NCI-H1048 (cell line): ENCODE data around the gene CCDC110.

Source experiments
- DNase-seq: peaks from one replicate; lab custom pipeline; 2025; lab: John Stamatoyannopoulos, UW

The CCDC110 gene

DNA sequence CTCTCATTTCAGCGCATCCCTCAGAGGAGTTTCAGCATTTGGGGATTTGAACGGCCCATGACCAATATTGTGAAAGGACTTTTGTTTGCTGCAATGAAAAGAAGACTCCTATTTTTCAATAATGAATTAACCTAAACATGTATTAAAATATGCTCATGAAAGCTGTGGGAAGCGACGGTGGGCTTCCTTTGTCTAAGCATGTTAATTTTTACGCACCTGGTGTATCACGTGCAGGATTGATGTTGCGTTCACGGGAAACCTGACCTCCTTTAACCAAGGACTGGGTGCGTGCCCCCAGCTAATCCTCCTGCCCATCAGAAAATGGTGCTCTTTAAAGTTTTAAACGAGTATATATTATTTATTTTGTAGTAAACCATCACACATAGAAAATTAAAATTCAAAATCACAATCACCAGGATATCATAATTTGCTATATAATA is 590 bp upstream of the CCDC110 start:
- no peak for DNase-seq

DNA sequence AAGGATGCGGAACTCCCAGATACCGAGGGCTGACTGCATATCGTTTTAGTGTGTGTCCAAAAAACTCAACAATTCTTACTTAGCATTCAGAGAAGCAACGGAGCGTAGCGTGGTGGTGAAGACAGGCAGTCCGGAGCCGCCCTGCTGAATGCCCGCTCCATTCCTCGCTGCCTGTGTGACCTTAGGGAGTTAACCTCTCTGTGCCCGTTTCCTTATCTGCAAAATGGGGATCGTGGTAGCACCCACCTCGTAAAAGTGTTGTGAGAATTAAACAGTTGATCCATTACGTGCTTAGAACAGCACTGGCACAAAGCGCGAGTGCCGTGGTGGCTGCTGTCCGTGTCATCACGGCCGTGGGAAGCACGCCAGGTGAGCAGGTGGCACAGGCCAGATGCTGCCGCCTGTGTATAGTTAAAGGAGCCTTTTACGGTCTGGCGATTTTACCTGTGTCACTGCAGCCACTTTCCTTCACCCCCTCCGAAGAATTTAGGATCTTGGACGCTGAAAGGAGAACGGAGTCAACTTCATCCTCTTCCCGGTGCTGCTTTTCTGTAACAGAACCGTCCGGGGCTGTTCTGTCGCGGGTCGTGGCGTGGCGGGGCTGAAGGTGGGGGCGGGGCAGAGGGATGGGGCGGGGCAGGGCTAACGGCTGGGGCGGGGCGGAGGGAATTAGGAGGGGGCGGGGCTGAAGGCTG is 885 bp downstream of the CCDC110 start:
- no peak for DNase-seq

GRCh38 chr4:185469580-185470154 is 1.9 kb downstream of the CCDC110 start:
- no peak for DNase-seq

GRCh38 chr4:185468999-185469398 is 2.5 kb downstream of the CCDC110 start:
- DNase-seq: peak; percentile 27

GRCh38 chr4:185467991-185468390 is 3.5 kb downstream of the CCDC110 start:
- DNase-seq: no peak

DNA sequence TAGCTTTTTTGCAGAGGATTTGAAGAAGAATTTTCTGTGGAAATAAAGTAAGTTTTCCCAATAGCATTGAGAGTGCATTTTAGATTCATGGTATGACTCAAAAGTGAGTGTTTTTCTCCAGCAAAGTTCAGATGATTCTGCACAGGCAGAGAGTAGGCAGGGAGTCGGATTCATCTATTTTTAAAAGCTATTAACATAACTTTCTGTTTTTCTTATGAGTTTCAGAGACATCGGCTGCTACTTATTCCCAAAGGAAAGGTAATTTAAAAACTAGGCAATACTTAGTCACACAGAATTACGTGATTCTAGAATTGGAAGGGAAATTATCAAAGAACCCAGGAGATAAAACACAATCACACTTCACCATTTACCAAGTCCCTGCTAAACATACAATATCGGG is 4.4 kb downstream of the CCDC110 start:
- DNase-seq: no peak

- DNase-seq: no peak
These were observed 5.8 kb downstream of the CCDC110 start for GRCh38 chr4:185465707-185466106.

DNA sequence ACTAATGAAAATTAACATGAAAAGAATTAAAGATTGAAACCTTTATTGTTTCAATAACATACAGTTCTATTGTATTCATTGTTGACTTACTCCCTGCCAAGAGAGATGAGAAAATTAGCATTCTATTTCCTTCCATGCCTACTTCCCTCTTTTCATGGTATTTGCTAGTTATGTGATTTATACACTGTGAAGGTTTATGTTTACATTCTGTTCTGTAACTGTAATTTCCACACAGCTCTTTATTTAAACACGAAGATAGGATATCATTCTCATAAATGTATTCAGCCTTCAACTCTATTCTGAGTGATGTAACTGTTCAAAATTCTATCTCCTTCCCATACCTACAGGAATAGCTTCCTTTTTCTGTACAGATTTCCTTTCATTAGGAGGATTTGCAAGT is 6.6 kb downstream of the CCDC110 start:
- no peak for DNase-seq

- DNase-seq: no peak
These were observed 7.3 kb downstream of the CCDC110 start for GRCh38 chr4:185464183-185464582.

GRCh38 chr4:185463541-185463940 is 8.0 kb downstream of the CCDC110 start:
- DNase-seq: no peak

GRCh38 chr4:185461565-185461964 is 10.0 kb downstream of the CCDC110 start:
- DNase-seq: no peak

GRCh38 chr4:185457136-185457535 is 14.4 kb downstream of the CCDC110 start:
- DNase-seq: no peak

DNA sequence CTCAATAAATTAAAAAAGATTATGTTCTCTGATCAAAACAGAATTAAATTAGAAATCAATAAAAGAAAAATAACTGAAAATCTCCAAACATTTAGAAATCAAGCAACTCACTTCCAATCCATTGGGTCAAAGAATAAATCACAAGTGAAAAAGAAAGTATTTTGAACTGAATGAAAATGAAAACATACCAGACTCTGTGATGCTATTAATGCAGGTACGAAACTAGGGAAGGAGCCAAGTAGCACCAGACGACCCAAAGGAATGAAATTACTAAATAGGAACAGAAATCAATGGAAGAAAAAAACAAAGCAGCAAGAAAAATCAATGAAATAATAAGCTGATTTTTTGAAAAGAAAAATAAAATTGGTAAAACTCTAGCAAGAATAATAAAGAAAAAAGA is 15.4 kb downstream of the CCDC110 start:
- no peak for DNase-seq

DNA sequence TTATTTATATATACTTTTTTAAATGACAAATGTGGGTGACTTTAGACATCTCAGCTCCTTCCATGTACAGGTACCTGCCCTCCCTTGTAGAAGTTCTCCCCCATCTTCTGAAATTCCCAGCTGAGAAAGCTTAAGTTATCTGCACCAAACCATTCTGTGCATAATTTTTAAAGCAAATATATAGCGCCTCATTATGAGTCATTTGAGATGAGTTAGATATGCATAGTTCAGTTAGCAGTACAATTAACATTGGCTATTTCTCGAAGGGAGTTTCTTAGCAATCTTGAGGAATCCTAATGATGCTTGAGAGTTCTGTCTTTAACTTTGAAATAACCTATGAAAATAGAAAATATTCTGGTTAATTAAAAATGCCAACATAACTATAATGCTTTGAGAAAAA is 26.3 kb downstream of the CCDC110 start:
- no peak for DNase-seq

DNA sequence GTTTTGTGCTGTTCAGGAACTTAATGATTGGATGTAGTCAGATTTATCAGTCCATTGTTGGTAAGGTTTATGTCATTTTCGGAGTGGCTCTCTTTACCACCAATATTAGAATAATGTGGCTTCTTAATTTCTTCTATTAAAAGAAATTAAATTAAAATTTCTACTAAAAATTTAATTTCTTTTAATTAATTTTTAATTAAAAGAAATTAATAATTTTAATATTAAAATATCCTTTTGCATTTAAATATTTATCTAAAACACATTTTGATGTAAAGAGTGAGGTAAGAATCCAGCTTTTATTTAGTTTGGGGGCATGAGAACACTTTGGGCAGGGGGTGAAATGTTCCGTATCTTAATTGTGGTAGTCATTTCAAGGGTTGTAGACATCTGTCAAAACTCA is 30.1 kb downstream of the CCDC110 start:
- DNase-seq: no peak

DNA sequence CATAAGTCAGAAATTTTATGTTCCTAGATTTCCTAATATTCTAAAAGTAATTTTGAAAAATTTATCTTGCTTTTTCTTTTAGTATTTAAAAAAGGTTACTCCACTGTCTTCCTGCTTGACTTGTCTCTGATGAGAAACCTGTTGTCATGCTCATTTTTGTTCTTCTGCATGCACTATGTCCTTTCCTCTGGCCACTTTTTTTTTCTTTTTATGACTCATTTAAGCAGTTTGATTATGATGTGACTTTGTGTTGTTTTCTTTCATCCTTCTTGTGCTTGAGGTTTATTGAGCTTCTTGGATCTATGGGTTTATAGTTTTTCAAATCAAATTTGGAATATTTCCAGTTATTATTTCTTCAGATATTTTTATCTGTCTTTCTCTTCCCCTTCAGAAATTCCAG is 33.7 kb downstream of the CCDC110 start:
- no peak for DNase-seq

- DNase-seq: no peak
These were observed 36.1 kb downstream of the CCDC110 start for GRCh38 chr4:185435466-185435865.

GRCh38 chr4:185429660-185430059 is 41.9 kb downstream of the CCDC110 start:
- DNase-seq: no peak

DNA sequence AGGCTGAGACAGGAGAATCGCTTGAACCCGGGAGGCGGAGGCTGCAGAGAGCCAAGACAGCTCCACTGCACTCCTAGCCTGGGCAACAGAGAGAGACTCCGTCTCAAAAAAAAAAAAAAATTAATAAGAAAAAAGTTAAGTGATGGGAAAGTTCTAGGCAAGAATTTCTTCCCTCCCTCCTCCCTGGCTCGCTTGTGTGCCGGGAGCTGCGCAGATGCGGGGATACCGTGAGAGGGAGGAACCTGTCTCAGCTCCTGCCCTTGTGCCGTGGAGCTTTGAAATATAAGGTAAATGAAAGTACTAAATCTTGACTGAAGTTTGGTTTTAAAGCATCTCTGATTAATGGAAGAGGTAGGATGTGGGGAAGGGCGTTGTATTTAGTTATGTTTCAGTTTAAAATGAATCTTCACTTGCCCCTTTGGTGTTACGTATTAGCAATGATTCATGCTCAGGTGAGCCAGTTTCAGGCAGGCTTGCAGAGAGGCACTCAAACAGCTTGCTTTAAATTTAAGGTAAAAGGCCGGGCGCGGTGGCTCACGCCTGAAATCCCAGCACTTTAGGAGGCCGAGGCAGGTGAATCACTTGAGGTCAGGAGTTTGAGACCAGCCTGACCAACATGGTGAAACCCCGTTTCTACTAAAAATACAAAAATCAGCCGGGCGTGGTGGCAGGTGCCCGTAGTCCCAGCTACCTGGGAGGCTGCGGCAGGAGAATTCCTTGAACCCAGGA is 44.4 kb downstream of the CCDC110 start:
- no peak for DNase-seq

DNA sequence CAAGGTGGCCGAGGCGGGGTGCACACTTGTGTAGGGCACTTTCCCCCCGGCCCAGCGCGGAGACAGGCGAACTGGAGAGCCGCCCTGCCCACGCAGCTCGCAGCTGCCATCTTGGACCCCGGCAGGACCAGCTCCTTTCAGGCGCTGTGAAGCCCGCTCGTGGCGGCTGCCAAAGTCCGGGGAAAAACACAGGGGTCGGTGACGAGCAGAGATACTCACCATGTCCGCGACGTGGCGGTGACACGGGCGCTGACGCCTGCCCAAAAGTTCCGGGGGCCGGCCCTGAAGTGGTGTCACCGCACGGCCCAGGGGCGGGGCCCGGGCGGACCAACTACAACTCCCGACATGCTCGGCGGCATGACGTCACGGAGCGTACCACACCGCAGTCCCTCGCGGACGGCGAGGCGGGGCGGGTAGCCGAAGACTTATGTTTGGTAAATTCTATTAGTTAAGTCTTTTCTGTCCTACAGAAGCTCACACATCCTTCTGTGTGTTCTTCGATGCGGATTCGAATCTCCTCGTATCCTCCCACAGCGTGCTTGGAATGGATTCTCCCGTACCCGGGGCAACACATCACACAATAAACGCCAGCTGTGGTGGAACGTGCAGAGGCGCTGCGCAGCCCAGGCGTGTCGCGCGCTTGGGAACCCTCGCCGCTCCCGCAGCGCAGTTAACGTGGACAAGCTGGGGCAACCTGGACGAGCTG is 45.7 kb downstream of the CCDC110 start, which contains the start of gene UFSP2:
TSS of gene UFSP2 (minus strand) at position 318 of the 706 bp plus-strand sequence. CDS start at position 222, 96 bp downstream.
- peak; percentile 61 for DNase-seq

DNA sequence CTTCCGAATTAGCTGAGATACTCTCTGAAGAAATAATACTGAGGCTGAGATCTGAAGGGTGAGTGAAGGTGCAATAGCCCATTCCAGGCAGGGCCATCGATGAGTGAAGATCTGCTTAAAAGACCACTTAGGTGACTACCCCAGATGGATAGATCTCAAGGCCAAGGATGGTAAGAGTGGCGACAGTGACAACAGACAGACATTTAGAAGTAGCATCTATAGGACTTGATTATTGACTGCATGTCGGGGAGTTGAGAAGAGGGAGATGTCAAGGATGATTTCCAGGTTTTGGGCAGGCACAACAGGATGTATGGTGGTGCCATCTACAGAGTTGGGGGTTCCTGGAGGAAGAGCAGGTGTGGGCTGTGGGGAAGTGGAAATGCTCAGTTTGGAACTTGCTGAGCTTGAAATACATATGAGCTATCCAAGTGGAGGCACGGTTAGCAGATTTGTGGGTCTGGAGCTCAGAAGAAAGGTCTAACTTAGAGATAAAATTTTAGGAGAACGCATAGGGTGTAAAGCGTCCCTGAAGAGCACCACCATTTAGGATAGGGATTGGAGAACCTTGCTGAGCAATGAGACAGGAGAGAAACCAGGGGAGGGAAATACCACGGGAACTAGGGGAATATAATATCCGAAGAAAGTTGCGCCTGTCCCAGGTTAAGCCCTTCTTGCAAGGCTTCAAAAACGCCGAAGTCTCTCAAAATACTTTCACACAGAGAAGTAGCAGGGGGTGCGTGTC is 46.5 kb downstream of the CCDC110 start:
- no peak for DNase-seq
